HT1080 (cell line): Measurements from ENCODE around the gene KIF16B. TPM values are rescaled to one million over a fixed set of nuclear protein-coding genes. Genes with fewer than 3 reads are reported as not detected.
A peak's percentile ranks its signal among the peaks of the same experiment; 100 is the strongest.

Source experiments
- DNase-seq: peaks from one replicate; pipeline ENCODE4 v3.0.0-alpha.2; 2015; ENCODE audit warnings: low read depth
- total RNA-seq: library from RNA; depleted of rRNA; stranded (reverse); fragments of >200 nt; shearing (Covaris generic); gene quantifications from 2 replicates; pipeline ENCODE4 v1.2.3, GENCODE V29; 2014

KIF16B gene
- total RNA-seq, 1 experiment from 2014 or later = 1.9 TPM

DNA sequence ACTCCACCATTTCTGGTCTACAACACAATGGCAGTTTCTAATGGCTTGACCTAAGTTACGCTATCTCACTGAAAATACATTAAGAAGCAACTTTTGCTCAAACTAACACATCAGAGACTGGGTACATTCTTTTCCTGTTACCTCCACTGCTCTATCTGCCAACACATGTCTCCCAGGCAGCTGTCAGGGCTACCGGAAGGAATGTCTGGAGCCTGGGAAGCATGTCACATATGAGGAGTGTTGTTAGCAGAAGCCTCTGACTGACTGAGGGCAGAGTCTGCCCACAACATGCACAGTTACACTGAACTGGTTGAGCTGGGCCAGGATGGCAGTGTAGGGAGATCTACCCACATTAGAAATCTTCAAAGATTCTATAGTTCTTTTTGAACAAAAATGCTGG is 264.5 kb downstream of the KIF16B start:
- DNase-seq = no peak

DNA sequence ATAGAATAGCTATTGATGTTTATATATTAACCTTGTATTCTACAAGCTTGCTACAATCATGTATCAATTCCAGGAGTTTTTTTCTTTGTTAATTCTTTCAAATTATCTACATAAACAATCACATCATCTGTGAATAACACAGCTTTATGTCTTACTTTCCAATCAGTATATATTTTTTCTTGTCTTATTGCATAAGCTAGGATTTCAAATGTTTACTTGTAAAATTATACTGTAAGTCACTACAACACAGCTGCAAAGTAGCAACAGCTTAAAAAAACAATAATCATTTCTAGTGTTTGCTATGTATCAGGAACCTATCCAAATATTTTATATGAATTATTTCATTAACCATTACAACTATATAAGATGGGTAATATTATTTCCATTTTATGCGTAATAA is 270.4 kb downstream of the KIF16B start:
- no peak for DNase-seq

DNA sequence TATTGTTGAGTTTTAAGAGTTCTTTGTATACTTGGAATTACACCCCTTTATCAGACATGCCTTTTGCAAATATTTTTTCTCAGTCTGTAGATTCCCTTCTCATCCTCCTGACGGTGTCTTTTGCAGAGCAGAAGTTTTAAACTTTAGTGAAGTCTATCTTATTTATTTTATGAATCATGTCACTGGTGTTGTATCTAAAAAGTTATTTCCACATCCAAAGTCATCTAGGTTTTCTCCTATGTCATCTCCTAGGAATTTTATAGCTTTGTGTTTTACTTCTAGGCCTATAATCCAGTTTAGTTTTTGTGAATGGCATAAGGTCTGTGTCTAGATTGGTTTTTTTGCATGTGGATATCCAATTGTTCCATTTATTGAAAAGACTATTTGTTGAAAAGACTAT is 271.3 kb downstream of the KIF16B start:
- DNase-seq = no peak

GRCh38 chr20:16299897-16300296 is 273.4 kb downstream of the KIF16B start:
- DNase-seq = no peak

- DNase-seq = no peak
These were observed 276.3 kb downstream of the KIF16B start for GRCh38 chr20:16296931-16297330.

DNA sequence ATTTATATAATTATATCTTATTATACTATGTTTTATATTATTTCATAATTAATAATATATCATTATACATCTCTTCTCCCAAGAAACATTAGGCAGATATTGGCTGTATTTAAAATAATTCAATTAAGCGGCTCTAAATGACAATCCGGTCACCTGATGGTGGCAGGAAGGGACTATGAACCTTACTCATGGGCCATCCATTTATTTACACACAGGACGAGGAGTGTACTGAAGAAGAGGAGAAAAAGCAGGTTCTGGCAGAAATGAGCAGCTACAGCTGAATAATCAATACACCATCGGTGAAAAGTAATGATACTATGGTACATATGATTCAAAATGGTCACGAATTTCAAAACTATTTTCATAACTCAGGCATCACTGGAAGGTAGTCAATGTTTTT is 277.7 kb downstream of the KIF16B start:
- no peak for DNase-seq

- DNase-seq = peak; percentile 24
These were observed 279.7 kb downstream of the KIF16B start for GRCh38 chr20:16293590-16293989.

GRCh38 chr20:16292226-16292880 is 280.9 kb downstream of the KIF16B start:
- DNase-seq = no peak

- no peak for DNase-seq
These were observed 282.9 kb downstream of the KIF16B start for GRCh38 chr20:16290358-16290757.

- DNase-seq = no peak
These were observed 285.5 kb downstream of the KIF16B start for GRCh38 chr20:16287776-16288175.

GRCh38 chr20:16286601-16287000 is 286.6 kb downstream of the KIF16B start:
- no peak for DNase-seq

DNA sequence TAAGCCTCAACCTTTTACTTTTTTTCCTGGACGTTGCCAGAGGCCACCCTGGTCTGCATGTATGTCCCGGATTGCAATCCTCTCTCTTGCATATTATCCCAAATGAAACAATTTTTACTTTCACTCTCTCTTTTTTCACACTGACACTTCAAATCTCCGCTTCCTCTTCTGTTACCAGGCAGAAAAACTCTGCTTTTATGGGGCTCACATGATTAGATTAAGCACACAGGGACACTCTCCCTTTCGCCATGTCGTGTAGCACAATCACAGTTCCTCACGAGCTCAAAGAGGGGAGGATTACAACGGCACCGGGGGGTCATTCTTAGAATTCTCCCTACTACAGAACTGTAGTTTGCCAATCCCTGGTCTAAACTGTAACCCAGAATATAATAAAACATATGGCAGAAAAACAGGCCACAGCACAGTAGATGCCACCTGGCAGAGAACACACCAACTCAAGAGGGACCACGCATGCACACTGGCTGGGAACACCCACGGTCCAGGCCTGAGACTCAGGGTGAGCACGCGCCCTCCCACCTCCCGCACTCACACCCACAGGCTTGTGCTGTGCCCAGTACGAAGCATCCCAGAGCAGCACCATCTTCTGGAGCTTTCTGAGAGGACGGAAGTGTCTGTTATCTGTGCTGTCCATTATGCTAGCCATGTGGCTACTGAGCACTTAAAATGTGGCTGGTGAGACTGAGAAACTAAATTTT is 288.7 kb downstream of the KIF16B start:
- DNase-seq = no peak

GRCh38 chr20:16283978-16284377 is 289.3 kb downstream of the KIF16B start:
- DNase-seq = no peak

DNA sequence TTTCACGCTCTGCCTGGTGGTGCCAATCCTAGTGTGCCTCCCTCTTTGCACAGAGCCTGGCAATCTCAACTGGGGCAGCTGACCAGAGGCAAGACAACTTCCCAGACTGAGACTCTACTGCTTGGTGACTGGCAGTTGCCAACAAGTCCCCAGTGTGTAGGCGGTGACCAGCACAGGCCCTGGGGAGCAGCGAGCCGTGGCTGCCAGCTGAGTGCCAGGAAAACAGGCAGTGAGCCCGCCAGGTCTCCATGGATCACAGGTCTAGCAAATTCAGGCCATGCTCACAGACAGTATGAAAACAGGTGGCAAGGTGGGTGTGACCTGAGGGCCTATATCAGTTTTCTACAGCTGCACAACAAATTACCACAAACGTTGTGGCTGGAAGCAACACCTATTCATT is 289.9 kb downstream of the KIF16B start:
- DNase-seq = no peak

DNA sequence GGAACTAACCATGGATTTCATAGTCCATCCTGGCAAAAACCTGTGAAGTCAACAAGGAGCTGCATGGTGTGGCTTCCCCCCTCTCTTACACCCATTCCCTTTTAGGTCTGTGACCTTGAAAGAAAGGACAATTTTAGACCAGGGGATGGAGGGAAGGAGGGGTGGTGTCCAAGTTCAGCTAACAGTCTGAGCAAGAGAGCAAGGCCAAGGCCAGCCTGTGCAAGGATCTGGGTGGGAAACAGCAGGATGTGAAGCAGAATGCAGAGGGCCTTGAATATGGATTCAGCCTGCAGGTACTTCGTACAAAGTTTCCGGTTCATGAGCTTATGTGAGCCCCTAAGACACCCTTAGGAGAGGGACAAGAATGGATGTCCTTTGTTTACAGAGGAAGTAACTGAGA is 293.0 kb downstream of the KIF16B start:
- no peak for DNase-seq

DNA sequence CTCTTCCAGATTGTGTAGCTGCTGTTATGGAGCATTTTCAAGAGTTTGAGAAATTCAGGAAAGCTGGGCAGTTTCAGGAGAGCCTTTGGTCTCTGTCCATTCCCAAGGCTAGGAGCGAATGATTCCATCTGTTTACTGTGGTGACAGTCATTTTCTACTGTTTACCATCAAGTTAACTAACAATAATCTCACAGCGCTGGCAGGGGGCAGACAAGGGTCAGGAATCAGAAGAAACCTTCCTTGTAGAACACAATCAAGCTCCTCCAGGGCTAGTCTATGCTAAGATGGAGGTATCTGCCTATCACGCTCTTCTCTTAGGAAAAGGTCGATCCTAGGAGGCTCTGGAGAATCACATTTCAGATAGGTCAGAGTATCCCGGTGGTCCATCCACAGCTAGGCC is 293.9 kb downstream of the KIF16B start:
- DNase-seq = no peak

- DNase-seq = no peak
These were observed 299.3 kb downstream of the KIF16B start for GRCh38 chr20:16273812-16274555.

DNA sequence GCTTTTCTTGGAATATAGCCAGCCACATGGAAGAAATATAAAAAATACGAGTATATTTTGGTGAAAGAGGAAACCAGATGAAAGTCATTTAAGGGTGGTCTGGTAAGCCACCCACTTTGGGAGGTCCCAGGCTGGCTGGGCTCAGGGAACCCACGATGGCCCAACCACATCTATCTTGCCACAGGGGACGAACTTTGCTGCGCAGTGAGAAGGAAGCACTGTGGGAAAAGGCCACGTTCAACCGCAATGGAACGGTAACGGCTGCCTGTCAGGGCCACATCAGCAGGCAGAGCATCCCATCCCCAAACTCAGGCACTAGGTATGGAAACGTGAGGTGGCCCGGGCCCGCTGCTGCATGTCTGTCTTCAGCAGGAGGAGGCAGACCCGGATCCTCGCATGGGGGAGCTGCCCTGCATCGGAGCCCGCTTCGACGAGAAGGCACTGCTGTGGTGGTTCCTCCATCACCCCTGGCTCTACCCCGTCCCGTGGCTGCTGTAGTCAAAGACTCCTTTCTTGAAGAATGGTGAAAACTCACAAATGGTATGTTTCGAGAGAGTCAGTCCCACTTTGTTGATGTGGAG is 300.4 kb downstream of the KIF16B start:
- DNase-seq = no peak

GRCh38 chr20:16271450-16271849 is 301.8 kb downstream of the KIF16B start:
- no peak for DNase-seq

DNA sequence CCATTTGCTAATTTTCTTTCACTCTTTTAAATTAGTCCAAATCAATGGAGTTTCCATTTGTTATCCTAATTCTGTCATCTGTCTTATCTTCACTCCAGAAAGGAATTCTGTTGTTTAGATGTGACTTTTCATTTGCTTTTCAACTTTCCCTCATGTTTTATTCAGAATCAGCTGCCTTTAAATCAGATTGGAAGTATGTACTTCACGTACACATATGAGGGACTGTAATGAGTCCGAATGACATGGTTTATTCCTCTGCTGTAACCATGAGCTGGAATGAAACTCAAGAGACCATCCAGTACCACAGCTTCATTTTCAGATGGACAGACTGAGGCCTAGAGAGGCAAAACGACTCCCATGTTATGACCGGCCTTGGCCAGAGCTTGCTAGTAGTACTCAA is 302.3 kb downstream of the KIF16B start:
- DNase-seq = no peak

- DNase-seq = no peak
These were observed 302.8 kb downstream of the KIF16B start for GRCh38 chr20:16270314-16270931.

DNA sequence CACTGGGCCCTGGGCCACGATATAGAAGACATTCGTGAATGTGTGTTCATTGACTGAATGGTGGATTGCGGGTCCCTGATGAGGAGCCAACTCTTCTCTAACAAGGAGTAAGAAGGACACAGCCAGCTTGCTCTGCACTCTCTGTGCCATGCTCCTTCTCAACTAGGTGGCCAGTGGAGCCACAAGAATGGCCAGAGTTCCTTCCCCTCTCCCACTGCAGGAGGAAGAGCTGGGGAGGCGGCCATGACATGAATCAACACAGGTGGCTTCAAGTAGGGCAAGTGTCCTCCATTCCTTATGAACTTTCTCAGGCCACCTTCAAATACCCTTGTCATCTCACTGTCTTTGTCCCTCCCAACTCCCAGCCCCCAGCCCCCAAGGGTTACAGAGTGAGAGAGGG is 305.7 kb downstream of the KIF16B start:
- no peak for DNase-seq
